ENCODE results near the gene GINS1.

DNA sequence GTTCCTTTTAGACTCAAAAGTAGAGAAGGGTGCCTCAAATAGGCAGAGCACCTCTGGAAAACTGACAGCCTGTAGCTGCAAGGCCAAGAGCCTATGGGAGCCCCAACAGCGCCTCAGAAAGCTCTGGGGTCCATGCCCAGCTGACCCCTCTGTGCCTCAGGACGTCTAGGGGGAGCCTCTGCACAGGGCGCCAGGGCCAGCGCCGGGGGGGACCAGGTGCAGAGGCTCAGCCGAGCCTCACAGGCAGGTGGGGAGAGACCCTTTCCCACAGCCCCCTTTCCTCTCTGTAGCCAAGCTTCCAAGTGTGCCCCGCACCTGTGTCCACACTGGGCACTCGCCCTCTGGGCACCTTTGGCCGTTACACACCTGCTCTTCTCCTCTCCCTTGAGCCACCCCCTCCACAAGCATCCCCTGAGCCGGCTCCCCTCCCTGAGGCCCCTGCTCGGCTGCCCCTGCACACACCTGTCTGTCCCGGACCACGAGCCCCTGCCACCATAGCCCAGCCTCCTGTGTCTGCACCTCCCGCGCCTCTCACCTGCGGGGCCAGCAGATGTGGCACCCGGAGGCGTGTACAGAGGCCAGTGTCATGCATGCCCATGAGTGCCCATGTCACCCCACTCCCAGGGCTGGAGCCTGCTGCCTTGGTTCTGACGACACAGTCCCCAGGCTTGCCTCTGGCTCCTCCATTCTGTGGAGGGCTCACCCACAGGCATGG is 53.2 kb downstream of the GINS1 start:
- TF ChIP-seq CTCF (conservative IDR thresholded peaks at IDR 0.05) (no peak), ZFX (IDR thresholded peaks at IDR 0.05) (no peak)

Data from C4-2B (cell line).